ENCODE data around the gene C22orf39. TPM values are rescaled to one million over a fixed set of nuclear protein-coding genes. Genes with fewer than 3 reads are reported as not detected.

C22orf39 gene
- polyA plus RNA-seq, 2 of the 4 experiments (the other 2 are of a cell fraction): 19.4 to 19.5 TPM

GRCh38 chr22:19450363-19451175, 3.1 kb upstream of the C22orf39 start:
- 77% methylated on average over 7 of the region's 8 CpGs for WGBS (ENCODE audit: missing lambda C conversion rate)
- ATAC-seq (no peak), FAIRE-seq (no peak), DNase-seq (ENCODE audit: low read depth in 1 of 2, low spot score in 1 of 2) (no peak)
- CTCF ChIA-PET: interaction anchor here (1.5 kb wide), 1 partner anchor 24 kb away, joined by 5 read pairs; no protein-coding TSS in a partner anchor
- H3K9me3 ChIP-seq: no peaks in the 10 kb centered on the region
- POLR2A ChIA-PET: no interaction called here
- H3K27ac ChIP-seq: no peak overlapping the region
- TF ChIP-seq, protein P1, sequence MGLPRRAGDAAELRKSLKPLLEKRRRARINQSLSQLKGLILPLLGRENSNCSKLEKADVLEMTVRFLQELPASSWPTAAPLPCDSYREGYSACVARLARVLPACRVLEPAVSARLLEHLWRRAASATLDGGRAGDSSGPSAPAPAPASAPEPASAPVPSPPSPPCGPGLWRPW (IDR thresholded peaks at IDR 0.05): no peak
- TF ChIP-seq REST (IDR thresholded peaks at IDR 0.05): no peak
- TF ChIP-seq KDM1A (IDR thresholded peaks at IDR 0.05; ENCODE audit: low read depth): no peak
- TF ChIP-seq NPAS2 (CRISPR knock-in tag; IDR thresholded peaks at IDR 0.05; ENCODE audit: borderline replicate concordance): no peak
- H3K4me1 ChIP-seq: peaks cover 13% of the 10 kb centered on the region; the same call in 2 of the 3 replicates
- no peak overlapping the region for H3K4me2 ChIP-seq
- H3K4me3 ChIP-seq: no peak overlapping the region

DNA sequence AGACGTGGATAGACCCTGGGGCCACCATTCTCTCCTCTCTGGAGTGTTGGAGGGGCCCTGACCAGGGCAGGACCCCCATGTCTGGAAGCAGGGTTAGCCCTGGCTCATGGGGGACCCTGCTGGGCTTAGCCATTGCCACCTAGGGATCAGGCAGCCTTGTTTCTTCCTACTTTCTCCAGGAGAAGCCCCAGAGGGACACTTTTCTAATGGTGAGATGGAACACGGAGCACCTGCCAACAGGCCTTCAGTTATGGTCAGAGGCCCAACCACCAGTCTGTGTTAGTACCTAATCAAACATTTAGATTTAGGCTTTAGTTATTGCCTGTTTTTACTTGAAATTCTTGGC, 1.9 kb upstream of the C22orf39 start:
- DNase-seq (ENCODE audit: low read depth in 1 of 2, low spot score in 1 of 2): no peak
- H3K4me3 ChIP-seq: no peak overlapping the region
- H3K27ac ChIP-seq: no peak overlapping the region
- POLR2A ChIA-PET: no interaction called here
- no peak overlapping the region for H3K4me2 ChIP-seq
- H3K4me1 ChIP-seq: peaks cover 13% of the 10 kb centered on the region; the same call in 2 of the 3 replicates
- no peak for TF ChIP-seq MAFK (IDR thresholded peaks at IDR 0.05; ENCODE audit: partially characterized antibody)
- TF ChIP-seq ZC3H11A (IDR thresholded peaks at IDR 0.05): no peak
- TF ChIP-seq EHF (CRISPR knock-in tag; IDR thresholded peaks at IDR 0.05): no peak
- TF ChIP-seq, protein P2, sequence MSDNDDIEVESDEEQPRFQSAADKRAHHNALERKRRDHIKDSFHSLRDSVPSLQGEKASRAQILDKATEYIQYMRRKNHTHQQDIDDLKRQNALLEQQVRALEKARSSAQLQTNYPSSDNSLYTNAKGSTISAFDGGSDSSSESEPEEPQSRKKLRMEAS (IDR thresholded peaks at IDR 0.05): no peak
- TF ChIP-seq POLR2AphosphoS2 (conservative IDR thresholded peaks at IDR 0.05; ENCODE audit: low read length): no peak
- TF ChIP-seq REST (IDR thresholded peaks at IDR 0.05): no peak
- no peaks in the 10 kb centered on the region for H3K9me3 ChIP-seq
- CTCF ChIA-PET: no interaction called here
- no peak for ATAC-seq
- 76% methylated on average over 2 of the region's 2 CpGs for whole genome bisulfite sequencing (ENCODE audit: missing lambda C conversion rate)
- FAIRE-seq: no peak

DNA sequence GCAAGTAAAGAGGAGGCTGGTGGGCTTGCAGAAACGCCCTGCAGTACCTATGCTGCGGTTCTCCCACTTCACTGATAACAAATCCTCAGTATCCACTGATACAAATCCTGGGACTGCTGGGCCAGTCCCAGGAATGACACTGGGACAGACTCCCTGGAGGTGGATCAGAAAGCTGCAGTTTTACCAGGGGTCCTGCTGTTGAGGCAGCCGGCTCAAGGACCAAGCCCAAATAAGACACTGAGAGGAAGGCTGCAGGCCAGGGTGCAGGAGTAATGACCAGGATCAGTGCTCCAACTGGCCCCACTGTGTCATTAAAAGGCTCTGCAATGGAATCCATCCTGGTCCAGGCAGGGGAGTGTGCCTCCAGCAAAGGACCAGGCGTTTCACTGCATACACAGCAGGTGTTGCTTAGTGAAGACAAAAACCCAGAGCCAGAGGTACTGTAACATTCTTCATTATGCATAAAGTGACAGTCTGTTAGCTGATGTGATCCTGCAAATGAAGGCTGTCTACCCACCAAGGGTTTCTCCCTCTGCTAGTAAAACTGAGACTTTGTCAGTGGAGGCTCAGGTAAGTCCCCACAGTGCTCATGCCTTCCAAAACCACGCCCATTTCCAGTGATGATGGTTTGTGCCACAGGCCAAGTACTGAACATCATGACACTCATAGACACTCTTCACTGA, 1.4 kb upstream of the C22orf39 start:
- ATAC-seq (no peak), DNase-seq (ENCODE audit: low read depth in 1 of 2, low spot score in 1 of 2) (no peak), FAIRE-seq (no peak)
- 93% methylated on average over 3 of the region's 5 CpGs for WGBS (ENCODE audit: missing lambda C conversion rate)
- Histone ChIP-seq H3K27ac (peak overlapping the region in 1 of 2 experiments; percentile 97; a peak in 1 of 6 replicates), H3K4me1 (peaks cover 13% of the 10 kb centered on the region; the same call in 2 of the 3 replicates), H3K4me2 (peak overlapping the region; percentile 96; the same call in 2 of the 3 replicates), H3K9me3 (no peaks in the 10 kb centered on the region), H3K4me3 (no peak overlapping the region)
- ChIA-PET POLR2A (no interaction called here), CTCF (interaction anchor here (0.8 kb wide), 1 partner anchor 181 kb away, joined by 3 read pairs; no protein-coding TSS in a partner anchor)
- TF ChIP-seq ZNF302 (CRISPR knock-in tag; IDR thresholded peaks at IDR 0.05) (no peak), EHF (CRISPR knock-in tag; IDR thresholded peaks at IDR 0.05) (no peak), HOXB5 (CRISPR knock-in tag; IDR thresholded peaks at IDR 0.05) (no peak), ESRRA (IDR thresholded peaks at IDR 0.05; ENCODE audit: borderline replicate concordance, low read length) (no peak), ZFP36 (IDR thresholded peaks at IDR 0.05; ENCODE audit: borderline replicate concordance, partially characterized antibody) (no peak), NFE2L2 (conservative IDR thresholded peaks at IDR 0.05; ENCODE audit: low read length) (no peak), REST (IDR thresholded peaks at IDR 0.05) (no peak), KDM5A (IDR thresholded peaks at IDR 0.05) (no peak)
- TF ChIP-seq, protein P3, sequence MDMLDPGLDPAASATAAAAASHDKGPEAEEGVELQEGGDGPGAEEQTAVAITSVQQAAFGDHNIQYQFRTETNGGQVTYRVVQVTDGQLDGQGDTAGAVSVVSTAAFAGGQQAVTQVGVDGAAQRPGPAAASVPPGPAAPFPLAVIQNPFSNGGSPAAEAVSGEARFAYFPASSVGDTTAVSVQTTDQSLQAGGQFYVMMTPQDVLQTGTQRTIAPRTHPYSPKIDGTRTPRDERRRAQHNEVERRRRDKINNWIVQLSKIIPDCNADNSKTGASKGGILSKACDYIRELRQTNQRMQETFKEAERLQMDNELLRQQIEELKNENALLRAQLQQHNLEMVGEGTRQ (IDR thresholded peaks at IDR 0.05): no peak
